Measurements from ENCODE around the gene ATRNL1. TPM values are rescaled to one million over a fixed set of nuclear protein-coding genes. Genes with fewer than 3 reads are reported as not detected.
A peak's percentile ranks its signal among the peaks of the same experiment; 100 is the strongest.
"Not testable (repeated sequence)": the region's sequence is repeated elsewhere in the genome, so short reads cannot be mapped to it uniquely, and the experiment has no call there.

ATRNL1 gene
- total RNA-seq, 8 experiments from 2014 or later, result 1.8 to 49.5 (median 26.9) TPM

- H3K4me3 ChIP-seq, result no peak overlapping the region
- in situ Hi-C loops (cut with MboI; ENCODE audit: low pct_unique_long_range_greater_than_20kb in 2 of 9, low sequenced_read_pairs in 9 of 9, unreplicated experiment in 9 of 9), result loop anchor here in 7 of 9 experiments (25.0 kb wide), 1 partner anchor 581 kb away; no protein-coding TSS in a partner anchor
- WGBS, 10 experiments, result 17 to 100% (median 64%) methylated on average over 1 to 2 of the region's 2 CpGs; no CpG with 5 or more reads in 1 of the 10 experiments
- H3K4me1 ChIP-seq (replicated peaks in 1 of 2), result no peaks in the 10 kb centered on the region
- H3K27ac ChIP-seq, result no peak overlapping the region
- ATAC-seq (replicated peaks in 6 of 8), result peak in 4 of 8 experiments; percentile 26 to 48 (median 38)
Measured at GRCh38 chr10:115706488-115707076, 613.4 kb downstream of the ATRNL1 start.

- Histone ChIP-seq H3K27ac (no peak overlapping the region), H3K4me3 (no peak overlapping the region), H3K4me1 (replicated peaks in 1 of 2) (no peaks in the 10 kb centered on the region)
- in situ Hi-C loops (cut with MboI; ENCODE audit: low pct_unique_long_range_greater_than_20kb in 2 of 9, low sequenced_read_pairs in 9 of 9, unreplicated experiment in 9 of 9), result loop anchor here in 7 of 9 experiments (25.0 kb wide), 1 partner anchor 577 kb away; no protein-coding TSS in a partner anchor
- 40 to 100% (median 100%) methylated on average over 1 of the region's 1 CpG; no CpG with 5 or more reads in 3 of the 10 experiments for WGBS, 10 experiments
- no peak for ATAC-seq (replicated peaks in 6 of 8)
Measured at GRCh38 chr10:115710136-115710535, 617.0 kb downstream of the ATRNL1 start.

GRCh38 chr10:115711306-115711705, 618.1 kb downstream of the ATRNL1 start:
- no peak overlapping the region for H3K4me3 ChIP-seq
- WGBS, 10 experiments, result 0 to 100% (median 75%) methylated on average over 1 of the region's 1 CpG; no CpG with 5 or more reads in 7 of the 10 experiments
- ATAC-seq (replicated peaks in 6 of 8), result no peak
- no peak overlapping the region for H3K27ac ChIP-seq
- peaks cover 1 to 4% of the 10 kb centered on the region in 2 donors for H3K4me1 ChIP-seq (replicated peaks in 1 of 2)
- in situ Hi-C loops (cut with MboI; ENCODE audit: low pct_unique_long_range_greater_than_20kb in 2 of 9, low sequenced_read_pairs in 9 of 9, unreplicated experiment in 9 of 9), result loop anchor here in 7 of 9 experiments (25.0 kb wide), 1 partner anchor 576 kb away; no protein-coding TSS in a partner anchor

- ATAC-seq (replicated peaks in 6 of 8), result no peak
- Histone ChIP-seq H3K4me1 (replicated peaks in 1 of 2) (peaks cover 2 to 11% of the 10 kb centered on the region in 2 donors), H3K4me3 (no peak overlapping the region), H3K27ac (no peak overlapping the region)
- 27 to 100% (median 84%) methylated on average over 1 to 2 of the region's 2 CpGs; no CpG with 5 or more reads in 2 of the 10 experiments for WGBS, 10 experiments
- in situ Hi-C loops (cut with MboI; ENCODE audit: low pct_unique_long_range_greater_than_20kb in 2 of 9, low sequenced_read_pairs in 9 of 9, unreplicated experiment in 9 of 9), result loop anchor here in 7 of 9 experiments (25.0 kb wide), 1 partner anchor 567 kb away; no protein-coding TSS in a partner anchor
Measured at GRCh38 chr10:115720121-115720520, 627.0 kb downstream of the ATRNL1 start.

GRCh38 chr10:115727129-115727528, 634.0 kb downstream of the ATRNL1 start:
- no peak overlapping the region for H3K27ac ChIP-seq
- no peak overlapping the region for H3K4me3 ChIP-seq
- in situ Hi-C loops (cut with MboI; ENCODE audit: low pct_unique_long_range_greater_than_20kb in 2 of 9, low sequenced_read_pairs in 9 of 9, unreplicated experiment in 9 of 9), result no loop called here
- no peaks in the 10 kb centered on the region for H3K4me1 ChIP-seq (replicated peaks in 1 of 2)
- WGBS, 10 experiments, result 60 to 100% (median 88%) methylated on average over 1 to 5 of the region's 5 CpGs; no CpG with 5 or more reads in 1 of the 10 experiments
- no peak for ATAC-seq (replicated peaks in 6 of 8)

- Histone ChIP-seq H3K4me3 (no peak overlapping the region), H3K4me1 (replicated peaks in 1 of 2) (no peaks in the 10 kb centered on the region), H3K27ac (no peak overlapping the region)
- no peak for ATAC-seq (replicated peaks in 6 of 8)
- WGBS, 10 experiments, result 0 to 100% (median 88%) methylated on average over 1 of the region's 1 CpG
- in situ Hi-C loops (cut with MboI; ENCODE audit: low pct_unique_long_range_greater_than_20kb in 2 of 9, low sequenced_read_pairs in 9 of 9, unreplicated experiment in 9 of 9), result no loop called here
Measured at GRCh38 chr10:115744089-115744488, 650.9 kb downstream of the ATRNL1 start.

GRCh38 chr10:115745943-115746342, 652.8 kb downstream of the ATRNL1 start:
- H3K4me3 ChIP-seq, result no peak overlapping the region
- no peaks in the 10 kb centered on the region for H3K4me1 ChIP-seq (replicated peaks in 1 of 2)
- no peak overlapping the region for H3K27ac ChIP-seq
- WGBS, 10 experiments, result 14 to 100% (median 84%) methylated on average over 1 to 2 of the region's 2 CpGs
- in situ Hi-C loops (cut with MboI; ENCODE audit: low pct_unique_long_range_greater_than_20kb in 2 of 9, low sequenced_read_pairs in 9 of 9, unreplicated experiment in 9 of 9), result no loop called here
- ATAC-seq (replicated peaks in 6 of 8), result no peak

GRCh38 chr10:115747811-115748210, 654.6 kb downstream of the ATRNL1 start:
- no peak for ATAC-seq (replicated peaks in 6 of 8)
- in situ Hi-C loops (cut with MboI; ENCODE audit: low pct_unique_long_range_greater_than_20kb in 2 of 9, low sequenced_read_pairs in 9 of 9, unreplicated experiment in 9 of 9), result no loop called here
- Histone ChIP-seq H3K4me3 (no peak overlapping the region), H3K27ac (no peak overlapping the region), H3K4me1 (replicated peaks in 1 of 2) (no peaks in the 10 kb centered on the region)
- 0 to 100% (median 94%) methylated on average over 1 to 2 of the region's 2 CpGs; no CpG with 5 or more reads in 3 of the 10 experiments for WGBS, 10 experiments

- H3K27ac ChIP-seq; H3K4me3 ChIP-seq; H3K4me1 ChIP-seq (replicated peaks in 1 of 2); in situ Hi-C loops (cut with MboI; ENCODE audit: low pct_unique_long_range_greater_than_20kb in 2 of 9, low sequenced_read_pairs in 9 of 9, unreplicated experiment in 9 of 9): not testable (repeated sequence)
- 0 to 89% (median 59%) methylated on average over 1 to 6 of the region's 8 CpGs; no CpG with 5 or more reads in 4 of the 10 experiments for WGBS, 10 experiments
- ATAC-seq (replicated peaks in 6 of 8), result peak in 1 of 8 experiments; percentile 32
Measured at GRCh38 chr10:115758488-115758887, 665.3 kb downstream of the ATRNL1 start.

- no peak overlapping the region for H3K4me3 ChIP-seq
- no peaks in the 10 kb centered on the region for H3K4me1 ChIP-seq (replicated peaks in 1 of 2)
- 14 to 100% (median 87%) methylated on average over 1 of the region's 1 CpG for WGBS, 10 experiments
- in situ Hi-C loops (cut with MboI; ENCODE audit: low pct_unique_long_range_greater_than_20kb in 2 of 9, low sequenced_read_pairs in 9 of 9, unreplicated experiment in 9 of 9), result no loop called here
- H3K27ac ChIP-seq, result no peak overlapping the region
- no peak for ATAC-seq (replicated peaks in 6 of 8)
Measured at GRCh38 chr10:115760131-115760530, 667.0 kb downstream of the ATRNL1 start.

GRCh38 chr10:115761166-115761565, 668.0 kb downstream of the ATRNL1 start:
- Histone ChIP-seq H3K4me3 (no peak overlapping the region), H3K27ac (no peak overlapping the region), H3K4me1 (replicated peaks in 1 of 2) (no peaks in the 10 kb centered on the region)
- WGBS, 10 experiments, result 0 to 100% (median 54%) methylated on average over 1 to 2 of the region's 2 CpGs; no CpG with 5 or more reads in 2 of the 10 experiments
- in situ Hi-C loops (cut with MboI; ENCODE audit: low pct_unique_long_range_greater_than_20kb in 2 of 9, low sequenced_read_pairs in 9 of 9, unreplicated experiment in 9 of 9), result no loop called here
- no peak for ATAC-seq (replicated peaks in 6 of 8)

- H3K4me3 ChIP-seq, result no peak overlapping the region
- no peaks in the 10 kb centered on the region for H3K4me1 ChIP-seq (replicated peaks in 1 of 2)
- ATAC-seq (replicated peaks in 6 of 8), result no peak
- in situ Hi-C loops (cut with MboI; ENCODE audit: low pct_unique_long_range_greater_than_20kb in 2 of 9, low sequenced_read_pairs in 9 of 9, unreplicated experiment in 9 of 9), result no loop called here
- no peak overlapping the region for H3K27ac ChIP-seq
Measured at GRCh38 chr10:115762029-115762428, 668.9 kb downstream of the ATRNL1 start.

- H3K27ac ChIP-seq, result no peak overlapping the region
- in situ Hi-C loops (cut with MboI; ENCODE audit: low pct_unique_long_range_greater_than_20kb in 2 of 9, low sequenced_read_pairs in 9 of 9, unreplicated experiment in 9 of 9), result no loop called here
- H3K4me1 ChIP-seq (replicated peaks in 1 of 2), result no peaks in the 10 kb centered on the region
- no peak overlapping the region for H3K4me3 ChIP-seq
- no peak for ATAC-seq (replicated peaks in 6 of 8)
Measured at GRCh38 chr10:115771755-115772154, 678.6 kb downstream of the ATRNL1 start.

- Histone ChIP-seq H3K27ac (no peak overlapping the region), H3K4me3 (no peak overlapping the region), H3K4me1 (replicated peaks in 1 of 2) (no peaks in the 10 kb centered on the region)
- 71 to 100% (median 100%) methylated on average over 1 of the region's 1 CpG; no CpG with 5 or more reads in 2 of the 10 experiments for WGBS, 10 experiments
- ATAC-seq (replicated peaks in 6 of 8), result no peak
- in situ Hi-C loops (cut with MboI; ENCODE audit: low pct_unique_long_range_greater_than_20kb in 2 of 9, low sequenced_read_pairs in 9 of 9, unreplicated experiment in 9 of 9), result no loop called here
Measured at GRCh38 chr10:115772606-115773005, 679.4 kb downstream of the ATRNL1 start.

Measured in motor neuron (in vitro differentiated cells).